ENCODE results near the gene ENG.
A peak's percentile ranks its signal among the peaks of the same experiment; 100 is the strongest.

Gene ENG

GRCh38 chr9:127771570-127772189 lies 82.8 kb downstream of the ENG start:
- no peak for DNase-seq

- DNase-seq: peak; percentile 99
These were observed 83.4 kb downstream of the ENG start for GRCh38 chr9:127770905-127771569.

- DNase-seq: no peak
These were observed 83.9 kb downstream of the ENG start for GRCh38 chr9:127770583-127770904.

GRCh38 chr9:127769929-127770582 lies 84.4 kb downstream of the ENG start:
- no peak for DNase-seq

- no peak for DNase-seq
These were observed 85.4 kb downstream of the ENG start for GRCh38 chr9:127769101-127769500.

GRCh38 chr9:127768698-127769097 lies 85.8 kb downstream of the ENG start:
- DNase-seq: peak; percentile 53

GRCh38 chr9:127767909-127768331 lies 86.5 kb downstream of the ENG start:
- no peak for DNase-seq

GRCh38 chr9:127767410-127767809 lies 87.0 kb downstream of the ENG start:
- DNase-seq: no peak

GRCh38 chr9:127765418-127765817 lies 89.0 kb downstream of the ENG start:
- no peak for DNase-seq

Measured in hematopoietic multipotent progenitor cell treated with erythropoietin and hydrocortisone succinate and interleukin-3 and kit ligand, for 4 days (in vitro differentiated cells).